HG02981 (cell line): ENCODE data around the gene CLBA1.

Experiments
- ATAC-seq: cut with Tn5 transposase; IDR thresholded peaks from one replicate; pipeline ENCODE4 v1.9.1; 2021; ENCODE audit warnings: mild to moderate bottlenecking, moderate library complexity; ENCODE audit not compliant: unreplicated experiment

The CLBA1 gene

GRCh38 chr14:105042813-105043212, 57.2 kb downstream of the CLBA1 start:
- no peak for ATAC-seq

GRCh38 chr14:105043641-105044040, 58.1 kb downstream of the CLBA1 start:
- no peak for ATAC-seq
